ENCODE data around the gene ANAPC15. TPM values are rescaled to one million over a fixed set of nuclear protein-coding genes. Genes with fewer than 3 reads are reported as not detected.

ANAPC15 gene
- total RNA-seq, 3 donors from 2014 or later, result 12.1 to 22.4 (median 21.4) TPM

DNA sequence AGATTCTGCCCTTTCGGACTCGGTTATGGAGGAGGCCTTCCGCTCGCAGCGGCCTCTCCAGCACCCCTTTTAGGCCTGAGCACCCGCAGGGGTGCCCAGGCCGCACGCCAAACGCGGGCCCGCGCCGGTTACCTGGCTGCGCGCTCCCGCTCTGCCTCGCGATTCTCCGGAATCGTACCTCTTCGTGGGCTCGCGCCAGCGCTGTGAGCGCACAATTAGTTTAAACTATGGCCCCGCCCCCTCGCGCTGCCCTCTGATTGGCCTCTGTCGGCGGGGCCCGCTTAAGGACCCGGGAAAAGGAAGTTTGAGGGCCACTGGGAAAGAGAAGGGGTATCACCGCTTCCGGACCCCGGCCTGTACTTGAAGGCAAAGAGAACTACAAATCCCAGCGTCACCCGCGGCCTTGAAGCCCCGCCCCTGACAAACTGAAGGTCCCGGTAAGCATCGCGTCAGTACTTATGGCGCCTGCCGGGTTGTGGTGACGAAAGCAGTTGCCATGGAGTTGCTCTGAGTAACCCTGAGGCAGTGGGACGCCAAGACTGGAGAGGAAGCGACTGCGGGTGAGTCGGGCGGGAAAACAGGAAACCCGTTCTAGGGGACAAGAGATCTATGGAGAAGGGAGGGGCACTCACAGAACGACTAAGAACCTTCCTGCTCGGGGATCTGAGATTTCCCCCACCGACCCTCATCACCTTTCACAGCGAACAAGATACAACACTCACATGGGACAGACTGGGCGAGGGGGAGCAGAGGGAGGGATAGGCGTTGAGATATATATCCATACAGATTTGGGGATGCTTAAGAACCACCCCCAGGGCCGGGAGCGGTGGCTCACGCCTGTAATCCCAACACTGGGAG is 31.9 kb downstream of the ANAPC15 start, which contains the start of the genes LRRC51 and NUMA1:
LRRC51 (plus strand) TSS at position 525 of the 858 bp plus-strand sequence. CDS start 8,234 bp downstream, outside the sequence.
NUMA1 (minus strand) TSS at position 217 of the 858 bp plus-strand sequence. CDS start 44,599 bp downstream, outside the sequence.
- DNase-seq (ENCODE audit: low spot score in 2 of 2), result peak; percentile 99 to 100
- peak within 1 kb of the TSS; percentile 75 to 82 (median 75) for H3K4me3 ChIP-seq
- H3K36me3 ChIP-seq, result no peaks in the 10 kb centered on the region
- intact Hi-C loops (cut with DNase I; ENCODE audit: low total_unique reads), result no loop called here
- H3K27me3 ChIP-seq, result no peaks in the 10 kb centered on the region
- H3K27ac ChIP-seq, result peak within 1 kb of the TSS; percentile 98 to 99
- H3K4me1 ChIP-seq, result peaks cover 0 to 4% of the 10 kb centered on the region in 2 donors
- TF ChIP-seq POLR2A (IDR thresholded peaks at IDR 0.05) (peak; percentile 56), POLR2AphosphoS5 (IDR thresholded peaks at IDR 0.05) (peak; percentile 74 to 88 (median 80))
- TF ChIP-seq, protein P1, sequence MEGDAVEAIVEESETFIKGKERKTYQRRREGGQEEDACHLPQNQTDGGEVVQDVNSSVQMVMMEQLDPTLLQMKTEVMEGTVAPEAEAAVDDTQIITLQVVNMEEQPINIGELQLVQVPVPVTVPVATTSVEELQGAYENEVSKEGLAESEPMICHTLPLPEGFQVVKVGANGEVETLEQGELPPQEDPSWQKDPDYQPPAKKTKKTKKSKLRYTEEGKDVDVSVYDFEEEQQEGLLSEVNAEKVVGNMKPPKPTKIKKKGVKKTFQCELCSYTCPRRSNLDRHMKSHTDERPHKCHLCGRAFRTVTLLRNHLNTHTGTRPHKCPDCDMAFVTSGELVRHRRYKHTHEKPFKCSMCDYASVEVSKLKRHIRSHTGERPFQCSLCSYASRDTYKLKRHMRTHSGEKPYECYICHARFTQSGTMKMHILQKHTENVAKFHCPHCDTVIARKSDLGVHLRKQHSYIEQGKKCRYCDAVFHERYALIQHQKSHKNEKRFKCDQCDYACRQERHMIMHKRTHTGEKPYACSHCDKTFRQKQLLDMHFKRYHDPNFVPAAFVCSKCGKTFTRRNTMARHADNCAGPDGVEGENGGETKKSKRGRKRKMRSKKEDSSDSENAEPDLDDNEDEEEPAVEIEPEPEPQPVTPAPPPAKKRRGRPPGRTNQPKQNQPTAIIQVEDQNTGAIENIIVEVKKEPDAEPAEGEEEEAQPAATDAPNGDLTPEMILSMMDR (IDR thresholded peaks at IDR 0.05), result peak in 1 of 3 donors; percentile 12
- H3K9me3 ChIP-seq, result no peaks in the 10 kb centered on the region

DNA sequence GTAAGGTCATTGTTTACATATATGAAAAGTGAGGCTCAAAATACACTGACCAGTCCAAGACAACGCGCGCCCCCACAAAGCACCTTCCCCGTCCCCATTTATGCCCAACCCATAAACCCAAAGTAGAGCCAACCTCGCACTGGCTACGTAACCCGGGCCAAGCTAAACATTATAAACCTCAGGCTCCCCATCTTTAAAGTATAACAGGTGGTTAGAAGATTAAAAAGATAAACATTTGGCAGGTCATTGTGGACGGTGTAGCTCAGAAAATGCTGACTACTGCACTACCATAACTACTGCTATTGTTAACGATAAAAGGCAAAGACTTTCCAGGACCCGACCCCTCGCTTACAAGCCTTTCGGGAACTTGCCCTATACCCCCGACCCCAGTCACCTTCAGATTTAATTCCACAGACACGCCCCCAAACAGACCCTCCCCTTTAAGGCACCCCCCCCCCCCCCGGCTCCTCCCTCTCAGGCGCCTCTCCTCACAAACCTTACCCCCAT is 32.6 kb downstream of the ANAPC15 start:
- Histone ChIP-seq H3K4me3 (peak overlapping the region; percentile 75 to 82 (median 75)), H3K27ac (peak overlapping the region; percentile 98 to 99), H3K4me1 (peaks cover 0 to 4% of the 10 kb centered on the region in 2 donors), H3K36me3 (no peaks in the 10 kb centered on the region), H3K9me3 (no peaks in the 10 kb centered on the region), H3K27me3 (no peaks in the 10 kb centered on the region)
- intact Hi-C loops (cut with DNase I; ENCODE audit: low total_unique reads), result no loop called here
- TF ChIP-seq POLR2AphosphoS5 (IDR thresholded peaks at IDR 0.05) (no peak), POLR2A (IDR thresholded peaks at IDR 0.05) (no peak)
- TF ChIP-seq, protein P1 (IDR thresholded peaks at IDR 0.05), result no peak
- no peak for DNase-seq (ENCODE audit: low spot score in 2 of 2)

DNA sequence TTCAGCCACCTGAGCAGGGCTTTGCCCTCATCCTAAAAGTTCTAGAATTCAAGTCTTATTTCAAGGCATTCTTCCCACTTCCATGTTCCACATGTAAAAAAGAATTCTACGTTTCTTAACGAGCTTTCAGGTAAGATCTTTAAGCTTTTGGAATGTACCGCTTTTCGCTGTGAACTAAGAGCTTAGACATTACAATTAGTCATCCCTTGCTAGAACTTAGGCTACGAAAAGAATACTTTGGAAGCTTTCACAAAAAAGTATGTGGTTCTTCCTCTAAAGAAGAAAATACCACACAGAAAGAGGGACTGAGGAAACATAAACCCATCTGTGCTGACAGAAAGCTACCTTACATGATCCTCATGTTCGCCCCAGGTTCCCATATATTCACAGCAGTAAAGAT is 34.0 kb downstream of the ANAPC15 start:
- Histone ChIP-seq H3K27ac (peak overlapping the region; percentile 81 to 99), H3K4me3 (peak overlapping the region in 2 of 3 donors; percentile 75), H3K36me3 (no peaks in the 10 kb centered on the region), H3K9me3 (no peaks in the 10 kb centered on the region), H3K4me1 (peaks cover 0 to 4% of the 10 kb centered on the region in 2 donors), H3K27me3 (no peaks in the 10 kb centered on the region)
- intact Hi-C loops (cut with DNase I; ENCODE audit: low total_unique reads), result no loop called here
- no peak for TF ChIP-seq POLR2AphosphoS5 (IDR thresholded peaks at IDR 0.05)
- DNase-seq (ENCODE audit: low spot score in 2 of 2), result no peak

DNA sequence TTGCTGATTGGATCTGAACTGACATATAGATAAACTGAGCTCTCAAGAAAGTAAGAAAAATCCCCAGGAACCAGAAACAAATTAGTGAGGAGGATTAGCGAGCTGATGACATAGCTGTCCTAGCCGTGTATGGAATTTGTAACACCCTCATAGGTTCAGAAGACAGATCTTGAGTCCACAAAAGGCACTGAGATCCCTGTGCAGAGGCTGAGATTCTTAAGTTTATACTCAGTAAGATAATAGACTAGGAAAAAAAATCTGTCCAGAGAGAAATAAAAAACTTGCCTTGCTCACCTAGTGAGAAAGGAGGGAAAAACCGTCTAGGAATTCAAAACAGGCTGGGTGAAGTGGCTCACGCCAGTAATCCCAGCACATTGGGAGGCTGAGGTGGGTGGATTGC is 36.7 kb downstream of the ANAPC15 start:
- Histone ChIP-seq H3K27ac (peak overlapping the region in 1 of 2 donors; percentile 15), H3K4me3 (no peak overlapping the region), H3K9me3 (no peaks in the 10 kb centered on the region), H3K4me1 (peaks cover 0 to 6% of the 10 kb centered on the region in 2 donors), H3K36me3 (no peaks in the 10 kb centered on the region), H3K27me3 (no peaks in the 10 kb centered on the region)
- TF ChIP-seq POLR2AphosphoS5 (IDR thresholded peaks at IDR 0.05) (no peak), POLR2A (IDR thresholded peaks at IDR 0.05) (no peak)
- TF ChIP-seq, protein P1 (IDR thresholded peaks at IDR 0.05), result no peak
- intact Hi-C loops (cut with DNase I; ENCODE audit: low total_unique reads), result no loop called here
- DNase-seq (ENCODE audit: low spot score in 2 of 2), result no peak

DNA sequence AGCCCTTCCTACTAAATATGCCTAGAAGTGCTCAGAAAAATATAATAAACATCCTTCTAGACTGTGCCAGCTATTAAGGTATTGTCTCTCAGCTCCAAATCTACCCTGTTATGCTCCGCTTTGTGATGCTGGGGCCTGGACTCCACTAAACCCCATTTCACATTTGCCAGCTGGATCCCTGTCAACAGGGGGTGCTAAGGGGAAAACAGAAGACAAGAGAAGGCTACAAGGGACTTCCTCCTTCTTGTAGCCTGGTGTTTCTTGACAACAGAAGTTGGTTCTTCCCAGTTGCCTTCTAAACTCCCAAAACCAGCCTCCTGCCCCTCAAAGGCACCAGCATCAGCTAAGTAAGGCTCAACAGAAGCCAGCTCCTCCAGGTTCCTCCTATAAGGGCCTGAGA is 37.4 kb downstream of the ANAPC15 start:
- Histone ChIP-seq H3K36me3 (no peaks in the 10 kb centered on the region), H3K4me1 (peaks cover 0 to 9% of the 10 kb centered on the region in 2 donors), H3K9me3 (no peaks in the 10 kb centered on the region), H3K27me3 (no peaks in the 10 kb centered on the region), H3K4me3 (no peak overlapping the region), H3K27ac (peak overlapping the region in 1 of 2 donors; percentile 15)
- no peak for DNase-seq (ENCODE audit: low spot score in 2 of 2)
- intact Hi-C loops (cut with DNase I; ENCODE audit: low total_unique reads), result no loop called here
- TF ChIP-seq POLR2A (IDR thresholded peaks at IDR 0.05), result no peak
- TF ChIP-seq, protein P1 (IDR thresholded peaks at IDR 0.05), result no peak
- no peak for TF ChIP-seq POLR2AphosphoS5 (IDR thresholded peaks at IDR 0.05)
